HEK293 (cell line): ENCODE data around the gene PDE4D.
A peak's percentile ranks its signal among the peaks of the same experiment; 100 is the strongest.

Source experiments
- CTCF ChIA-PET: fragments of 350-600 bp; formaldehyde crosslinking; extraction: SDS; loops from one replicate; lab custom pipeline; 2021; ENCODE audit warnings: antibody characterized with exemption; lab: Yijun Ruan, JAX
- POLR2A ChIA-PET: fragments of 300-600 bp; formaldehyde crosslinking; extraction: SDS; loops from one replicate; lab custom pipeline; 2020; ENCODE audit warnings: antibody characterized with exemption, inconsistent platforms; lab: Yijun Ruan, JAX
- H3K27ac ChIP-seq: fragments of 200-500 bp; sonication (Bioruptor generic); 2 replicates; pipeline ENCODE4 v1.5.1; 2014; ENCODE audit warnings: low read depth, low read length, control low read depth, inconsistent platforms; ENCODE audit errors: extremely low read depth
- H3K36me3 ChIP-seq, 2 experiments: fragments of 200-500 bp in 1 of 2; sonication (Bioruptor generic) in 1 of 2; 1 replicate in 1 of 2; 2 replicates in 1 of 2; pipeline ENCODE4 v1.5.1; 2014 to 2017; ENCODE audit warnings: inconsistent platforms in 2 of 2, low read length in 2 of 2; ENCODE audit not compliant: control insufficient read depth in 2 of 2, insufficient read depth in 1 of 2
- H3K4me1 ChIP-seq: fragments of 200-500 bp; sonication (Bioruptor generic); 2 replicates; pipeline ENCODE4 v1.5.1; 2014; ENCODE audit warnings: mild to moderate bottlenecking, low read length, inconsistent platforms; ENCODE audit not compliant: control insufficient read depth, insufficient read depth
- H3K4me3 ChIP-seq: 2 replicates; pipeline ENCODE4 v1.5.1; 2011; ENCODE audit warnings: low read depth, mild to moderate bottlenecking, control low read depth, low read length, moderate library complexity
- H3K9me3 ChIP-seq: fragments of 200-500 bp; sonication (Bioruptor generic); 2 replicates; pipeline ENCODE4 v1.5.1; 2014; ENCODE audit warnings: low read depth, low read length, inconsistent platforms; ENCODE audit not compliant: control insufficient read depth, insufficient read depth
- HIC1 ChIP-seq: fragments of 450-650 bp; formaldehyde crosslinking; IDR thresholded peaks from 2 replicates; pipeline ENCODE4 v1.5.1; 2016; ENCODE audit warnings: missing biosample characterization, missing genetic modification characterization
- HOXD13 ChIP-seq: sonication (generic); formaldehyde crosslinking; IDR thresholded peaks from 2 replicates; pipeline ENCODE4 v1.8.0; 2022; ENCODE audit warnings: missing genetic modification reagents, borderline replicate concordance
- KLF8 ChIP-seq: fragments of 450-650 bp; formaldehyde crosslinking; IDR thresholded peaks from 2 replicates; pipeline ENCODE4 v1.5.1; 2016; ENCODE audit warnings: missing biosample characterization, missing genetic modification characterization
- KLF9 ChIP-seq: fragments of 450-650 bp; formaldehyde crosslinking; IDR thresholded peaks from 2 replicates; pipeline ENCODE4 v1.5.1; 2016; ENCODE audit warnings: missing biosample characterization, missing genetic modification characterization, low read depth
- OSR2 ChIP-seq: fragments of 450-650 bp; formaldehyde crosslinking; IDR thresholded peaks from 2 replicates; pipeline ENCODE4 v1.5.1; 2016; ENCODE audit warnings: missing biosample characterization, missing genetic modification characterization
- RBAK ChIP-seq: fragments of 450-650 bp; formaldehyde crosslinking; IDR thresholded peaks from 2 replicates; pipeline ENCODE4 v1.5.1; 2016; ENCODE audit warnings: missing biosample characterization, missing genetic modification characterization
- REPIN1 ChIP-seq: fragments of 450-650 bp; formaldehyde crosslinking; IDR thresholded peaks from 2 replicates; pipeline ENCODE4 v1.5.1; 2017; ENCODE audit warnings: missing biosample characterization, missing genetic modification characterization, low read depth
- SCRT2 ChIP-seq: fragments of 450-650 bp; formaldehyde crosslinking; IDR thresholded peaks from 2 replicates; pipeline ENCODE4 v1.5.1; 2016; ENCODE audit warnings: missing biosample characterization, missing genetic modification characterization
- SP3 ChIP-seq: fragments of 450-650 bp; formaldehyde crosslinking; IDR thresholded peaks from 2 replicates; pipeline ENCODE4 v1.5.1; 2016; ENCODE audit warnings: missing biosample characterization, missing genetic modification characterization
- ZBTB44 ChIP-seq: fragments of 450-650 bp; IDR thresholded peaks from 2 replicates; pipeline ENCODE4 v1.5.1; 2018; ENCODE audit warnings: missing biosample characterization, mild to moderate bottlenecking, missing genetic modification characterization
- ZEB2 ChIP-seq: fragments of 450-650 bp; formaldehyde crosslinking; IDR thresholded peaks from 2 replicates; pipeline ENCODE4 v1.5.1; 2016; ENCODE audit warnings: missing biosample characterization, missing genetic modification characterization
- ZNF114 ChIP-seq: fragments of 450-650 bp; formaldehyde crosslinking; IDR thresholded peaks from 2 replicates; pipeline ENCODE4 v1.5.0; 2017; ENCODE audit warnings: missing biosample characterization, missing genetic modification characterization
- ZNF350 ChIP-seq: fragments of 450-650 bp; formaldehyde crosslinking; IDR thresholded peaks from 2 replicates; pipeline ENCODE4 v1.5.0; 2017; ENCODE audit warnings: missing biosample characterization, mild to moderate bottlenecking, missing genetic modification characterization
- ZNF580 ChIP-seq: fragments of 450-650 bp; formaldehyde crosslinking; IDR thresholded peaks from 2 replicates; pipeline ENCODE4 v1.5.1; 2016; ENCODE audit warnings: missing biosample characterization, missing genetic modification characterization
- ZNF585B ChIP-seq: fragments of 450-650 bp; formaldehyde crosslinking; IDR thresholded peaks from 2 replicates; pipeline ENCODE4 v1.5.1; 2016; ENCODE audit warnings: missing biosample characterization, missing genetic modification characterization
- ZNF610 ChIP-seq: fragments of 450-650 bp; formaldehyde crosslinking; IDR thresholded peaks from 2 replicates; pipeline ENCODE4 v1.5.1; 2016; ENCODE audit warnings: missing biosample characterization, missing genetic modification characterization, borderline replicate concordance
- ZNF621 ChIP-seq: fragments of 450-650 bp; formaldehyde crosslinking; IDR thresholded peaks from 2 replicates; pipeline ENCODE4 v1.5.1; 2017; ENCODE audit warnings: missing biosample characterization, missing genetic modification characterization
- ZNF639 ChIP-seq: fragments of 450-650 bp; formaldehyde crosslinking; IDR thresholded peaks from 2 replicates; pipeline ENCODE4 v1.5.1; 2016; ENCODE audit warnings: missing biosample characterization, missing genetic modification characterization
- ZNF670 ChIP-seq: fragments of 450-650 bp; formaldehyde crosslinking; IDR thresholded peaks from 2 replicates; pipeline ENCODE4 v1.5.1; 2016; ENCODE audit warnings: missing biosample characterization, missing genetic modification characterization, low read depth
- ZNF830 ChIP-seq: fragments of 450-650 bp; IDR thresholded peaks from 2 replicates; pipeline ENCODE4 v1.5.0; 2018; ENCODE audit warnings: missing biosample characterization, missing genetic modification characterization, low read depth, mild to moderate bottlenecking, moderate library complexity
- ZSCAN16 ChIP-seq: fragments of 450-650 bp; formaldehyde crosslinking; IDR thresholded peaks from 2 replicates; pipeline ENCODE4 v1.5.1; 2016; ENCODE audit warnings: missing biosample characterization, missing genetic modification characterization
- ZSCAN23 ChIP-seq: fragments of 450-650 bp; formaldehyde crosslinking; IDR thresholded peaks from 2 replicates; pipeline ENCODE4 v1.5.1; 2016; ENCODE audit warnings: missing biosample characterization, missing genetic modification characterization
- ZSCAN30 ChIP-seq: fragments of 450-650 bp; IDR thresholded peaks from 2 replicates; pipeline ENCODE4 v1.5.1; 2018; ENCODE audit warnings: missing biosample characterization, mild to moderate bottlenecking, missing genetic modification characterization, moderate library complexity
- TF ChIP-seq, protein P1 (sequence below): fragments of 450-650 bp; formaldehyde crosslinking; IDR thresholded peaks from 2 replicates; pipeline ENCODE4 v1.5.1; 2016; ENCODE audit warnings: missing biosample characterization, missing genetic modification characterization
- TF ChIP-seq, protein P2 (sequence below): fragments of 450-650 bp; formaldehyde crosslinking; IDR thresholded peaks from 2 replicates; pipeline ENCODE4 v1.5.1; 2017; ENCODE audit warnings: missing biosample characterization, missing genetic modification characterization

Gene PDE4D

DNA sequence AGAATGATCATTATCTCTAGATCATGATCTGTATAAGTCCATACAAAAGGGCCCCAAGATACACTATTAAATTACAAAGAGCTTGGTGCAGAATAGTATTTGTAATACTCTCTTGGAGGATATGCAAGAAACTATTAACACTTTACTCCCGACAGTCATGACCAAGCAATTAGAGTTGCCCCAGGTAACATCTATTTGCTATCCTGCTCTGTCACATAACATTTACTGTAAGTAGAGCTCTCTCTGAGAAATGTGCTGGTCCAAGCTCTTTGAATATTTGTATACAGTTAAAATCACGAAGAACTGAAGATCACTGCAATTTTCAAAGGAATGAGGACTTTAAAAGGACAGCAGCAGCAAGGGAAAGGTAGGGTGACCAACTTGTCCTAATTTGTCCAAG is 757.0 kb downstream of the PDE4D start (continued):
- TF ChIP-seq ZNF639 (no peak), KLF8 (tag by site-specific recombination) (no peak), REPIN1 (tag by site-specific recombination) (no peak)
- TF ChIP-seq, protein P1, sequence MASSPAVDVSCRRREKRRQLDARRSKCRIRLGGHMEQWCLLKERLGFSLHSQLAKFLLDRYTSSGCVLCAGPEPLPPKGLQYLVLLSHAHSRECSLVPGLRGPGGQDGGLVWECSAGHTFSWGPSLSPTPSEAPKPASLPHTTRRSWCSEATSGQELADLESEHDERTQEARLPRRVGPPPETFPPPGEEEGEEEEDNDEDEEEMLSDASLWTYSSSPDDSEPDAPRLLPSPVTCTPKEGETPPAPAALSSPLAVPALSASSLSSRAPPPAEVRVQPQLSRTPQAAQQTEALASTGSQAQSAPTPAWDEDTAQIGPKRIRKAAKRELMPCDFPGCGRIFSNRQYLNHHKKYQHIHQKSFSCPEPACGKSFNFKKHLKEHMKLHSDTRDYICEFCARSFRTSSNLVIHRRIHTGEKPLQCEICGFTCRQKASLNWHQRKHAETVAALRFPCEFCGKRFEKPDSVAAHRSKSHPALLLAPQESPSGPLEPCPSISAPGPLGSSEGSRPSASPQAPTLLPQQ (tag by site-specific recombination) = no peak

DNA sequence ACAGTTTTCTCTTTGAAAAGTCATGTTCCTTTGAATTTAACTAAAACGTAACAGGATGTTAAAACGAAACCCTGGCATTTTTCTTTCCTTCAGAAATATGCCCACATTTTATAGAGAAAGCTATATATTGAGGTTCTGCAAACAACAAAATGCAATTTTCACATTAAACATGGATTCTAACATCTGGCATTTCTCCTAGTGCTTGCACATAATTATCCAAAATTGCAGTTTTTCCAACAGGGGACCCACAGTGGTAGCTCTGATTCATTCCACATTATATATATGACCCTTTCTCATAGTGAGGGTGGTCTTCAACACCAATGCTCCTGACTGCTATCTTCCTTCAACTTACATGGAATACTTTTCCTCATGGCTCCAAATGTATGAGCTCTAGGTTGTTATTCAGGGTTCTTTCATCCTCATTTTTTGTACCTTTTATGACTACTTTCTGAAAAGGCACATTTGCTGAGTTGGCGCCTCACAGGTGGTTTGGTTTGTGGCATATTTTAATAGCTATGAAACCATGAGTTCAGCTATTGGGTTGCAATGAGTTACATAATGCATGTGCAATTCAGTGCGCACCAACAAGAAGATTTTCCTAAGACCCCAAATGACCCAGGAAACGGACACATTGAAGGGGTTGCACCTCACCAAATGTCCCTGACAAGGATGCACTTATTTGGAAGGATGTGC is 758.9 kb downstream of the PDE4D start:
- H3K4me3 ChIP-seq = no peak overlapping the region
- no peaks in the 10 kb centered on the region for H3K9me3 ChIP-seq
- H3K36me3 ChIP-seq = no peaks in the 10 kb centered on the region
- peaks cover 11% of the 10 kb centered on the region; the same call in 1 of the 2 replicates for H3K4me1 ChIP-seq
- ChIA-PET CTCF (interaction anchor here (0.7 to 1.8 kb wide), 4 partner anchors 39 to 260 kb away, joined by 3 to 6 read pairs (median 4); no protein-coding TSS in a partner anchor), POLR2A (no interaction called here)
- TF ChIP-seq HIC1 (tag by site-specific recombination) = no peak
- TF ChIP-seq ZSCAN23 = no peak
- TF ChIP-seq SCRT2 (tag by site-specific recombination) = peak; percentile 63
- no peak for TF ChIP-seq OSR2 (tag by site-specific recombination)
- 0 out of 2 replicates have a peak, but pooled peaks have one; percentile 8 for TF ChIP-seq ZBTB44
- no peak for TF ChIP-seq ZNF621 (tag by site-specific recombination)
- TF ChIP-seq ZSCAN30 (tag by site-specific recombination) = no peak
- TF ChIP-seq ZNF350 (tag by site-specific recombination) = no peak
- TF ChIP-seq ZNF114 = no peak
- no peak for TF ChIP-seq ZNF610 (tag by site-specific recombination)
- TF ChIP-seq, all 188 proteins: peak for 2
- H3K27ac ChIP-seq = no peak overlapping the region

DNA sequence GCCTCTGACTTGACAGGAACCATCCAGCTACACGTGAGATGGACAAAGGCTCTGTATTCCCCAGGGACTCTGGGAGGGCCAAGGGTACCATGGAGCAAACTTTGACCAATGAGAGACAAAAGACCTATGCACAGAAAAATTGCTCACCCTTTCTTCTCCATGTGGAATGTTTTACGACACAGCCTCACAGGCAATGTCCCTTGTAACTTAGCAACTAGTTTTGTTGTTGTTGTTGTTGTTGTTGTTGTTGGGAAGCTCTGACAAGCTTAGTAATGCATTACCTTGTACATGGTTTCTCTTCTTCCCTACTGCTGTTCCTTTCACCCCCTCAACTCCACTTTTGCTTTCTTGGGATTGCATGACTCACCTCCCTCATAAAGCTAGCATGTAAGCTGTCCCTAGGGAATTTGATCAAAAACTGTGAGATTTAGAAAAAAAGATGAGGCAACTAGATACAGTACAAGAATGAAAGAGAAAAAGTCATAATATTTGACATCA is 759.7 kb downstream of the PDE4D start:
- ChIA-PET POLR2A (no interaction called here), CTCF (interaction anchor here (0.5 to 1.8 kb wide), 3 partner anchors 40 to 576 kb away, joined by 3 to 6 read pairs (median 3); no protein-coding TSS in a partner anchor)
- Histone ChIP-seq H3K9me3 (no peaks in the 10 kb centered on the region), H3K36me3 (no peaks in the 10 kb centered on the region), H3K4me1 (peaks cover 11% of the 10 kb centered on the region; the same call in 1 of the 2 replicates), H3K27ac (no peak overlapping the region), H3K4me3 (no peak overlapping the region)
- TF ChIP-seq HOXD13 = no peak
- no peak for TF ChIP-seq ZNF585B
- TF ChIP-seq ZNF670 (tag by site-specific recombination) = no peak
- TF ChIP-seq, protein P2, sequence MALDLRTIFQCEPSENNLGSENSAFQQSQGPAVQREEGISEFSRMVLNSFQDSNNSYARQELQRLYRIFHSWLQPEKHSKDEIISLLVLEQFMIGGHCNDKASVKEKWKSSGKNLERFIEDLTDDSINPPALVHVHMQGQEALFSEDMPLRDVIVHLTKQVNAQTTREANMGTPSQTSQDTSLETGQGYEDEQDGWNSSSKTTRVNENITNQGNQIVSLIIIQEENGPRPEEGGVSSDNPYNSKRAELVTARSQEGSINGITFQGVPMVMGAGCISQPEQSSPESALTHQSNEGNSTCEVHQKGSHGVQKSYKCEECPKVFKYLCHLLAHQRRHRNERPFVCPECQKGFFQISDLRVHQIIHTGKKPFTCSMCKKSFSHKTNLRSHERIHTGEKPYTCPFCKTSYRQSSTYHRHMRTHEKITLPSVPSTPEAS (tag by site-specific recombination) = no peak; the same call in 1 of the 2 replicates
- TF ChIP-seq ZSCAN16 (tag by site-specific recombination) = no peak
- peak; percentile 85 for TF ChIP-seq ZEB2 (tag by site-specific recombination)
- no peak for TF ChIP-seq ZNF830
- no peak for TF ChIP-seq ZNF610 (tag by site-specific recombination)
- no peak for TF ChIP-seq SP3 (tag by site-specific recombination)
- no peak for TF ChIP-seq RBAK (tag by site-specific recombination)
- TF ChIP-seq SCRT2 (tag by site-specific recombination) = no peak
- TF ChIP-seq KLF9 (tag by site-specific recombination) = no peak
- TF ChIP-seq ZNF580 (tag by site-specific recombination) = 0 out of 2 replicates have a peak, but pooled peaks have one; percentile 30
